HG02970 (cell line): ENCODE measurements around the gene KCTD19.
"Not testable (repeated sequence)": the region's sequence is repeated elsewhere in the genome, so short reads cannot be mapped to it uniquely, and the experiment has no call there.

Source experiments
- ATAC-seq: cut with Tn5 transposase; IDR thresholded peaks from one replicate; pipeline ENCODE4 v1.9.1; 2021; ENCODE audit warnings: mild to moderate bottlenecking, moderate library complexity, moderate number of reproducible peaks; ENCODE audit not compliant: unreplicated experiment, low FRiP score

The KCTD19 gene

DNA sequence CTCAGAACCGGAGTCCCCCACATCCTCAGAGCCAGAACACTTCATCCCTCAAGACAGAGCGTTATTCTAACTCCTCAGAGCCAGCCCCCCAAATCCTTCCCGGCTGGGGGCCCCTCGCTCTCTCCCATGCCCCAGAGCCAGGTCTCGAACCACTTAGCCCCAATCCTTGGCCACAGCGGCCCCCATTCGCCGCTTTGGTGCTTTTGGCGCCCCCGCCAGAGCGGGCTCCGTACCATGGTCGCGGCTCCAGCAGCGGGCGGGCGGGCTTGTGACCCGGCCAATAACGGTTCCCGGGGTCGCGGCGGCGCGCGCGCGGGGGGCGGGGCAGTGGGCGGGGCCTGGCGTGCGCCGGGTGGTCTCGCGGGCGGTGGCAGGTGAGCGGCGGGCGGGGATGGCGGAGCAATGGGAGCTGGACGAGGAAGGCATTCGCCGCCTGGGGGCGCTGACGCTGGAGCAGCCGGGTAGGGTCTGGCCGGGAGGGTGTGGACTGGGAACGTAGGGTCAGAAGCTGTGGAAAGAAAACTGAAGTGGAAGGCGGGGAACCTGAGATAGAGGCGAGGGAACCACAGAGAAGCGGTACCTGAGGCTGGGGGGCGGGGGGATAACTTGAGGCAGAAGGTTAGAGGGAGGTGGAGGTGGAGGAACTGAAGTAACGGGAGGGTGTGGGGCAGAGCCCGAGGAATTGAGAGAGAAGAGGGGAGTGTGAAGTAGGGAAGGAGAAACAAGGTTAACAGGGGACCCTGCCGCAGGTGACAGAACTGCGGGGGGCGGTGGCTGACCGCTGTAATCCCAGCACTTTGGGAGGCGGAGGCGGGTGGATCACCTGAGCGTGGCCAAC, at the start of gene KCTD19, which contains the start of gene LRRC36:
TSS of gene KCTD19 (minus strand) at position 270 of the 838 bp plus-strand sequence. CDS start at position 236, 34 bp downstream.
TSS of gene LRRC36 (plus strand) at position 344 of the 838 bp plus-strand sequence. CDS start at position 392, 48 bp downstream.
- ATAC-seq = no peak

DNA sequence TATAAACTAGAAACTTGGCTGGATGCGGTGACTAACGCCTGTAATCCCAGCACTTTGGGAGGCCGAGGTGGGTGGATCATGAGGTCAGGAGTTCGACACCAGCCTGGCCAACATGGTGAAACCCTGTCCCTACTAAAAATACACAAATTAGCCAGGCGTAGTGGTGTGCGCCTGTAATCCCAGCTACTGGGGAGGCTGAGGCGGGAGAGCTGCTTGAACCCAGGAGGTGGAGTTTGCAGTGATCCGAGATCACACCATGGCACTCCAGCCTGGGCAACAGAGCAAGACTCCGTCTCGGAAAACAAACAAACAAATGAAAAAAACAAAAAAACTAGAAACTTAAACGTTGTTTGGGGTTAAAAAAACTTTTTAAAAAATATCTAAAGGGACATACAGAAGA, 49.5 kb upstream of the KCTD19 start:
- ATAC-seq = not testable (repeated sequence)

DNA sequence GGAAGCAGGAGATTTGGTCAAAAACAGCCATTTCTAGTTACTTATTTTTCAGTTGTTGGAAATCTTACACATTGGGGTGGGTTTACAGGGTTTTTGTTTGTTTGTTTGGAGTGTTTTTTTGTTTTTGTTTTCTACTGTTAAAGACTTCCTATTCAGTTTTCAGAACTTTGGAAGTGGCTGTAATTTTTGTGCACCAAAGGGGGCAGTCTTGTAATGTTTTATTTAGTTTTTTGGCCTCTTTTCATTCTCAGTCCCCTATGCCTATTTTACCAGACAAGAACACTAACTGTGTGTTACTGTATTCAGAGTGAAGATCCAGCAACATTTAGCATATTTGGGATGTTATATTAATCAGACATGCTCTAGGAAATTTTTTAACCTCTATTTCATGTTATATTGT, 46.1 kb upstream of the KCTD19 start:
- no peak for ATAC-seq

DNA sequence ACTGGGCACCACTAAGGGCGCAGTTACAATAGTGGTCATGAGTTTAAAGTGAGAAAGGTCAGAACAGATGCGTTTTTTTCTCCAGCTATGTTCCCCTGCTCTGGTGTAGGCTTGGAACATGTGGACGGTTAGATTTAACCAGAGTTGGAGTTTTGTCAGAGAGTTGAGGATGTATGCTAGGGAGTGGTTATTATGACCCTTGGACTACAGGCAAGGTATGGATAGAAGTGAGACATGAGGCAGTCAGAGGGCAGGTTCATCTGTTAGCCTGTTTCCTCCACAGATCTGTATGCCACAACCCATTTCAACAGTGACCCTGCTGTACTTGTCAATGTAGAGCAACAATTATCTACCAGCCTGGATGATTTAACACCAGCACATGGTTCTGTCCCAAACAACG, 44.1 kb upstream of the KCTD19 start:
- ATAC-seq = no peak

GRCh38 chr16:67364600-67365235, 38.2 kb upstream of the KCTD19 start:
- ATAC-seq = no peak

- no peak for ATAC-seq
Observed at GRCh38 chr16:67361038-67361437, 34.5 kb upstream of the KCTD19 start.

GRCh38 chr16:67359540-67360269, 33.2 kb upstream of the KCTD19 start:
- ATAC-seq = not testable (repeated sequence)

DNA sequence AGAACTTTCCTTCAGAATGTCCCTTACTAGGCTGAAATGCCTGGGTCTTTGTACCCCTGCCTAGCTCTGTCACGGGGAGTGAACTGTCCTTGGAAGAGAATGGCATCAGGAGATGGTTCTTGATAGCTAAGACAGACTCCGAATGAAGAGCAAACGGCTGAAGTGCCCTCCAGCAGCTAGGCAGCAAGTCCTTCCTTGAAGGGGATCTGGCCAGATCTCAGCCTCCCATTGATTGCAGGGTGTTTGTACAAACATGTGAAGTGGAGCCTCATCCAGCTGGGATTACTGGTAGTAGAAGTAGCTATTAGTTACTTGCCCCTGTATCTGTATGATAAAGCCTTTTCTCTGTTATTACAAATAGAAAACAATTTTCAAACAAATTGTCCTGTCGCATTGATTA, 31.0 kb upstream of the KCTD19 start:
- no peak for ATAC-seq

- ATAC-seq = no peak
Observed at GRCh38 chr16:67356396-67356795, 29.9 kb upstream of the KCTD19 start.

DNA sequence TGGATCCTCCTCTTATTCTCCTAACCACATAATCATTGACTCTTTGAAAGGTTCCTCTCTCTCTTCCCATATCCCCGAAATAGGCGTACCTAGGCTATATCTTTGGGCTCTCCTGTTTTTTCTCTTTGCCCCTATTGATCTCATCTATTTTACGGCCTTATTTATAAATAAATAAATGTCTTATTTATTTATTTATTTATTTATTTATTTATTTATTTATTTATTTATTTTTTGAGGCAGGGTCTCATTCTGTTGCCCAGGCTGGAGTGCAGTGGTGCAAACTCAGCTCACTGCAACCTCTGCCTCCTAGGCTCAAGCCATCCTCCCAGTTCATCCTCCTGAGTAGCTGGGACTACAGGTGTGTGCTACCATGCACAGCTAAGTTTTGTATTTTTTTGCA, 25.9 kb upstream of the KCTD19 start:
- not testable (repeated sequence) for ATAC-seq

DNA sequence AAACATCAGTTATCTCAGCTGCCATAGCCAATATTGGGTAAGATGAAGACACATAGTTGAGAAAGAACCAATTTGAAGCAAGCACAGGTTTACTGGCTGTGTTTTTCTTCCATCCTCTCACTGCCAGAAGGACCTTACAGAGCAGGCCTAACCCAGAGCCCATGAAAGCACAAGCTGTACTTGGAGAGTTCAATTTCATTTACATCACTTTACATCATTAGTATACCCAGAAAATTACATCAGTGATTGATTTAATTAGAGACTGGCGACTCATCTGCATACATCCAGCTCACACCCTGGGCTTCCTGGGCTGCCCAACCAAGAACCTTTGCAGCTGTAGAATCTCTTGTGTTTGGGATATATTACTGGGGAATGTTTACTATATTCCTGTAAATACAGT, 23.8 kb upstream of the KCTD19 start:
- no peak for ATAC-seq

DNA sequence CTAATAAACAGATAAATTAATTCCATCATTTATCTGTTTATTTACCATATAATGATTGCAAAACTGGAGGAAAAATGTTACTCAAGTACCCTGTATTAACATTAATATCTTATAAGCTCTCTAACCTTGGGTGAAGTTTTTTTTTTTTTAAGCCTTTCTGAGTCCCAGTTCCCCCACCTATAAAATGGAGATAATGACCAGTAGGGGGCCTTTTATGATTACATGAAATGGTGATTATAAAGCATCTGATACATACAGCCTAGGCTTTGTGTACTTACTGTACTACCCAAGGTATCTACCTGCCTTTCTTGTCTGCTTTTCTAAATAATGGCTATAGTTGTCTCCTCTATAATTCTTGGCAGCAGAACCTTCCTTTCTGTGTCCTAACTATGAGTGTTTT, 22.6 kb upstream of the KCTD19 start:
- no peak for ATAC-seq

DNA sequence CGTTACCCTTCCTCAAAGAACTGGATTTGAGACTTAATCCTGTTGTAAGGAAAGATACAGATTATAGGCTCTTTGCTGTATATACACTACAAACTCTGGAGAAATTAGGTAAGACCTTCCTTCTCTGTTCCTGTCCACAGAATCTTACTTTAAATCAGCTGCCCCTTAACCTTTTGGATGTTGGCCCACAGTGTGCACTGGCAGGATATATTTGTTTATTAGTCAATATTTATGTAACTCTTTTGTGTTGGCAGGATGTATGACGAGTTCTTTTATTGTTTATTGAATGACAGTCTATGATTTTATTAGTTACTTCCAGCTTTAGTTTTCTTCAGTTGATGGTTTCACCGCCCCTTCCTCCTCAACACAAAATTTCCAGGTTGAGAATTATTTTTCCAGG, 19.8 kb upstream of the KCTD19 start:
- no peak for ATAC-seq

DNA sequence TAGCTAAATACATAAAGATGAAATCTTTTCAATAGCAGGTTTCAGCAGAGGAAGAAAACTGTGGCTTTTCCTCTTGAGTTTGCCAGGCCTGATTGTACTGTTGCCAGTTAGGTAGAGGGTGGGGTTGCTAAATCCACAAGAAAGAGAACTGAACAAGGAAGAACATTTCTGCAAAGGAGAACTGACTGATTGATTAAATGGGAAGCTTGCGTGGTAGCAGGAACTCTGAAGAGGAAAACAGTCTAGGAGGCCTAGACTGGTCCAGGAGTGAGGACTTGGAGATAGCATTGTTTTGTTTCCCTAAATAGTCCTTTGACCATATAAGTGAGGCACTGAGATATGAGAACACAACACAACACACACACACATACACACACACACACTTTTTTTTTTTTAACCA, 18.9 kb upstream of the KCTD19 start:
- no peak for ATAC-seq

DNA sequence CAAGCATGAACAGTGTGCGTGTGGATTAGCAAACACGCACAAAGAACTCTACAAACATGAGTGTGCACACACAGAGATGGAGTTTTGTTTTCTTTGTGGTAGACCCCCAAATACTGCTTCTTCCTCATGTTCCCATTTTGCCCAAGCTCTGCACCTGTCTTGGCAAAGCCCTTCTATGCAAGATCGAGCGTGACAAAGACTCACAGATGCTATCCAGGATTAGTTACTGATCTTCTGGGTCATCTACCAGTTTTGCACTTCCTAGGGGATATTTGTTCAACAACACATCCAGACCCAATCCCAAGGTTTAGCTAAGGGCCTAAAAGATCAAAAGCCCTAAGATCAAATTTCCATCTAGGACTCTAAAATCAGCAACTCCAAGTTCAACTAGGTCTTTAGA, 16.1 kb upstream of the KCTD19 start:
- ATAC-seq = no peak

GRCh38 chr16:67341250-67341649, 14.7 kb upstream of the KCTD19 start:
- no peak for ATAC-seq

GRCh38 chr16:67339453-67339852, 12.9 kb upstream of the KCTD19 start:
- ATAC-seq = no peak

- no peak for ATAC-seq
Observed at GRCh38 chr16:67336648-67337047, 10.1 kb upstream of the KCTD19 start.

- no peak for ATAC-seq
Observed at GRCh38 chr16:67336116-67336515, 9.6 kb upstream of the KCTD19 start.

DNA sequence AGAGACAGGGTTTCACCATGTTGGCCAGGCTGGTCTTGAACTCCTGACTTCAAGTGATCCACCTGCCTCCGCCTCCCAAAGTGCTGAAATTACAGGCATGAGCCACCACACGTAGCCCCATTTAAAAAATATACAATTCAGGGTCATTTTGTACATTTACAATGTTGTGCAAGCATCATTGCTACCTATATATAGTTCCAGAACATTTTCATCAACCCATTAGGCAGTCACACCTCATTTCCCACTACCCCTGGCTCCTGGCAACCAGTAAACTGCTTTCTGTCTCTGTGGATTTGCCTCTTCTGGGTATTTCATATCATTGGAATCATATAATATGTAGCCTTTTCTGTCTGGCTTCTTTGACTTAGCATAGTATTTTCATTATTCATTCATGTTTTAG, 6.8 kb upstream of the KCTD19 start:
- no peak for ATAC-seq

DNA sequence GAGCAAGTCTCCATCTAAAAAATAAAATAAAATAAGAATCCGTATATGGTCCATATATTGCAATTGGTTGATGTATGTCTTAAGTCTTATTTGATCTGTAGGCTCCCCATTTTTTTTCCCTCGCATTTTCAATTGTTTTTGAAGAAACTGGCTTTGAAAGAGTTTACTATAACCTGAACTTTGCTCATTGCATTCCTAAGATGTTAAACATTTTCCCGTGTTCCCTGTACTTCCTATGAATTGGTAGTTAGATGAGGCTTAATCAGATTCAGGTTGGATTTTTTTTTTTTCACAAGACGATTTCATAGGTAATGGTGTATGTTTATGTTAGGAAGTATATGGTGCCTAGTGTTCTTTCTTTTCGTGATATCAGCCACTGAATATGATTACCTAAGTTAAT, 3.4 kb upstream of the KCTD19 start:
- ATAC-seq = no peak
